Activated CD8-positive, alpha-beta memory T cell treated with anti-CD3 and anti-CD28 coated beads for 36 hours (primary cell): Measurements from ENCODE around the gene SPTBN1. TPM values are rescaled to one million over a fixed set of nuclear protein-coding genes. Genes with fewer than 3 reads are reported as not detected.

Experiments used
- CTCF ChIA-PET: fragments of 350-600 bp; sonication (Branson Sonifier 250); formaldehyde crosslinking; loops from one replicate; lab custom pipeline; 2021; ENCODE audit warnings: antibody characterized with exemption; lab: Charles Lee
- POLR2A ChIA-PET: fragments of 350-600 bp; sonication (Branson Sonifier 250); formaldehyde crosslinking; loops from one replicate; lab custom pipeline; 2021; ENCODE audit warnings: antibody characterized with exemption; lab: Charles Lee
- total RNA-seq, 2 experiments: library from RNA; stranded (reverse); gene quantifications; one replicate each; pipeline ENCODE4 v1.2.3, GENCODE V29; 2021

The SPTBN1 gene
- total RNA-seq, 2 experiments from 2014 or later, result 42.1 to 42.5 TPM

DNA sequence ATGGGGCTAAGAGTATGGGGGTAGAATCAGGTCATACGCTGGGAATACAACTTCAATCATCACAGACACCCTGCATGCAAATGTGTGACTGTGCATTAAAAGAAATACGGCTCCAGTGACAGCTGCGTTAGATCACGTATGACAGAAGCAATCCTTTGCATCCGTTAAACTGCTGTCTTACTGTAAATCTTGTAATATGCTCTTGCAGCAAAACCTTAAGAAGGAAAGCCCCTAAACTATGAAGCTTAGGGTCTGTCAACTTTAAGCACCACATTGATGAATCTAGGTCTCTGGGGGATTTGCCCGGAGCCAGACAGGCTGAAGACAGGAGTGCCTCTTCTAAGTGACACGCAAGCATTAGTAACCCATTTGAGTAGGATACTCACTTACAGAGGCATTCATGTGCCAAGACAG lies 182.7 kb downstream of the SPTBN1 start:
- ChIA-PET POLR2A (no interaction called here), CTCF (no interaction called here)

DNA sequence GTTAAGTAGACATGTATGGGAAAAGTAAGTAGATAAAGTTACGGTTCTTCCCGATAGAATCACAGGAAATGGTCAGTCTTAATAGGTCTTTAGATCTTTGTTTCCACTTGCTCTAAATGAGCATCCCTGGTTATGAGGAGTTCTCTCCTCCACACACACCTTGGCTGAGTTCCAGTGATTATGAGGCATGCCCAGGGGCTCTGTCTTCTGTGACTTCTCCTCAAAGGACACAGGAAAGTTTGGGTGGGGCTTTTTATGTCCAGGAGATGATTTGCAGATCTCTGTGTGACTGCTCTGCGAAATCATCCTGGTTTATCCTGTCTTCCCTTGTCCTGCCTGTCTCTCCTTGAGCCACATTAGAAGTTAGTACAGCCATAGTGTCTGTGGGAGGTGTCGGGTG lies 183.5 kb downstream of the SPTBN1 start:
- ChIA-PET CTCF (no interaction called here), POLR2A (no interaction called here)

DNA sequence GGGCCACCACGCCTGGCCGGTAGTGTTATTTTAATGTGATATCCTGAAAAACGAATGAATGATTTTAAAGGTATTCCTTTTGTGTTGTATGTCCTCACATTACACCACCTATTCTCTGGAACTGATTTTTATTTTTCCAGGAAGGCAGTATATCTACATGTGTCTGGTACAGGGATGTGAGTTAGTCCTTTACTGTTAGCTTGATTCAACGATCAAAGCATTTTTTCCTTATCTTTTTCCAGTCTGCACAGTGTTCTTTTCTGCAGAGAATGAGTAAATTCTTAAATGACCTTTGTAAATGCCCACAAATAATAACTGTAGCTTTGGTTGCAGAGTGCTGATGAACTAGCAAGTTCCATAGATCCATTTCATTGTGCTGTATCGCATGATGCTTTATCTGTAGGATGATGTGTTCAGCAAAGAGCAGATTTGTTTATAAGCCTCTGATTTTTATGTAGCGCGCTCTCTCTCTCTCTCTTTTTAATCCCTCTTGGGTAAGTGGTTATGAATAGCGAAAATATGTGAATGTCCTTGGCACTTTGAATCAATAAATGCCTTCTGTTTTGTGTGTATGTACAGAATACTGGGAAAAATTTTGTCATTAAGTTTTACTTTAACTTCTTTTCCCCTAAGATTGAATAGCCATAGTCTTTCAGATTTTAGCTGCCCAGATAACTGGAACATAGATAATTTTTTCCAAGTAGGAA lies 184.9 kb downstream of the SPTBN1 start:
- POLR2A ChIA-PET, result no interaction called here
- CTCF ChIA-PET, result no interaction called here

DNA sequence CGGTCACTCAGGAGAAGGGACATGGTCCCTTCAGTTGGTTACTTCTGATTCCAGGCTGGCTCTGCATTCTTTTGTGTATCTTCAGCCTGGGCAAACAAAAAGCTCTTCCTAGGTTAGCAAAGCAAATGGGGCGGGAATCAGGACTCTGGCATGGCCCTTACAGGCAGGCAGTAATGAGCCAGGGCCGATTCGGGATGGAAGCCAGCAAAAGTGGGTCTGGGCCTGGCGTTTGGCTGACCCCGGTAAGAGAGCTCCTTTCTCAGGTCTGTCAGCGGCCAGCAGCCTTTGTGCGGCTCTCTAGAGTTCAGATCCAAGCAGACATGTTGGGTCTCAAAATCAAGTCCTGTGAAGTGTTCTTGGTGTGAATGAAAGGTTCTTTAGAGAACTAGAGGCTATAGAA lies 185.9 kb downstream of the SPTBN1 start:
- ChIA-PET CTCF (interaction anchor here (0.6 kb wide), 1 partner anchor 27 kb away, joined by 4 read pairs; no protein-coding TSS in a partner anchor), POLR2A (no interaction called here)

DNA sequence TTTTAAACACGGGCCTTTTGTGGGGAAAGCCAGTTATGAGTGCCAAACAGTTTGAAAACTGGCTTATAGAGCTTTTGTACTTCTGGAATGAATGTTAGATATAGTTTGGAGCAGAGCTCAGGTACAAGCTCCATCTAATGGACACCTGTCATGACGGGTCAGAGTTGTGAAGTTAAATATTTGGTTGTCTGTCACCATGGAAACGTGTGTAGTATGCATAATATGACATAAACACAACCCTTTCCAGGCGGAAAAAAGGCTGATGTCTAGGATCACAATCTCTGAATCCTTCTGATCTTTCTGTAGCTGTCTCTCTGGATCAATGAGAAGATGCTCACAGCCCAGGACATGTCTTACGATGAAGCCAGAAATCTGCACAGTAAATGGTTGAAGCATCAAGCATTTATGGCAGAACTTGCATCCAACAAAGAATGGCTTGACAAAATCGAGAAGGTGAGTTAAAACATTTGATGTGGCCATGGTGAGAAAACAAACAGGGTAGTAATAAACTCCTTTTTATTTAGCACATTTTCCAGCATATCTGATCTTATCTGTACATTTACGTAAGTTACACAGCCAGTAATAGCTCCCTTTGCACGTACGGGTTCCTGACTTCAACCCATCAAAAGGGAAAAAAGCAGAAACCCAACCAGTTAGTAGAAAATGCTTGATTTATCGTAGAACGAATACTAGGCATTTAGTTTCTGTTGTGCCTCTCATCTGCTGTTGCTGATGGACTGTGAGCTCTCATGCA lies 186.7 kb downstream of the SPTBN1 start:
- POLR2A ChIA-PET, result no interaction called here
- CTCF ChIA-PET, result no interaction called here

DNA sequence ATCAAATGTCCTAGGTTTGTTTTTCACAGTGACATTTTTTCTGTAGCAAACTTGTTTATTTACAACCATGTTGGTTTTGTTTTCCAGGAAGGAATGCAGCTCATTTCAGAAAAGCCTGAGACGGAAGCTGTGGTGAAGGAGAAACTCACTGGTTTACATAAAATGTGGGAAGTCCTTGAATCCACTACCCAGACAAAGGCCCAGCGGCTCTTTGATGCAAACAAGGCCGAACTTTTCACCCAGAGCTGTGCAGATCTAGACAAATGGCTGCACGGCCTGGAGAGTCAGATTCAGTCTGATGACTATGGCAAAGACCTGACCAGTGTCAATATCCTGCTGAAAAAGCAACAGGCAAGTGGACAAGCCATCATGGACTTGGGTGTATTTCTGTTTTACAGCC lies 188.1 kb downstream of the SPTBN1 start:
- ChIA-PET POLR2A (no interaction called here), CTCF (no interaction called here)

DNA sequence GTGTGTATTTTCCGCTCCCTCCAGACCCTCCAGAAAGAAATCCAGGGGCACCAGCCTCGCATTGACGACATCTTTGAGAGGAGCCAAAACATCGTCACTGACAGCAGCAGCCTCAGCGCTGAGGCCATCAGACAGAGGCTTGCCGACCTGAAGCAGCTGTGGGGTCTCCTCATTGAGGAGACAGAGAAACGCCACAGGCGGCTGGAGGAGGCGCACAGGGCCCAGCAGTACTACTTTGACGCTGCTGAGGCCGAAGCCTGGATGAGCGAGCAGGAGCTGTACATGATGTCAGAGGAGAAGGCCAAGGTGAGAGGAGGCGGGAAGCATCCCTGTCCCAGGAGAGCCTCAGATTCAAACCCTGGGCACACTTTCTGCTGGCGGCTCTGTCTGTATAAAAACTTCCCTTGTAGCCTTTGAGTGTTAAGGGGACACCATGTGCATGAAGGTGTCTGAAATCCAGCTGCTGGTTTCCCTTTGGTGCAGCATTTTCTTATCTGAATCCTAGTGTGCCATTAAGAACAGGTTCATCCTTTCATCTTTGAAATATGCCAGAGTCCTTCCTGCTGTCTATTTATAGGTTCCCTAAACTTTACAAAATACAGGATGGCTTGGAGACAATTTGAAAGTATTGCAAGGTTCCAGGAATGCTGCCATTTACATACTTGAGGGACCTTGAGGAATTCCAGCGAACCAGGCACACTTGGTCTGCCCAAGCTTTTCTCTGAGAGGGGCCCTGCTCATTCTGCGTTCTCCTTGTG lies 190.2 kb downstream of the SPTBN1 start:
- ChIA-PET CTCF (no interaction called here), POLR2A (no interaction called here)

DNA sequence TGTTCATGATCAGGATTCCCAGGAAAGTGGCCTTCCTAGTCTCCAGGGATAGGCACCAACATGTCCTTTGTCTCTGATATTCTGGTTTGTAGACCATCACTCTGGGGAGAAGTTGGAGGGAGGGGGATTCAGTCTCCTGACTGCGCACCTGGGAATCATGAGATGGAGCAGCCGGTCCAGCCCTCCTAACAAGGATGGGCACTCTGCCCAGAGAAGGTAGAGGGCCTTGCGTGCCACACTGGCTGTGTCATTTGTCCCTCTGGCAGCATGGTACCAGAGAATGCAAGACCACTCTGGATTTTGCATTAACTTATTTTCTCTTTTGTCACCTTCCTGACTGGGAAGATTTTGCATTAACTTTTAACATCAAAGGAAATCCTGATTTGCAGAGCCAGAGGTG lies 192.1 kb downstream of the SPTBN1 start:
- POLR2A ChIA-PET, result no interaction called here
- CTCF ChIA-PET, result interaction anchor here (1.4 kb wide), 1 partner anchor 17 kb away, joined by 3 read pairs; no protein-coding TSS in a partner anchor

DNA sequence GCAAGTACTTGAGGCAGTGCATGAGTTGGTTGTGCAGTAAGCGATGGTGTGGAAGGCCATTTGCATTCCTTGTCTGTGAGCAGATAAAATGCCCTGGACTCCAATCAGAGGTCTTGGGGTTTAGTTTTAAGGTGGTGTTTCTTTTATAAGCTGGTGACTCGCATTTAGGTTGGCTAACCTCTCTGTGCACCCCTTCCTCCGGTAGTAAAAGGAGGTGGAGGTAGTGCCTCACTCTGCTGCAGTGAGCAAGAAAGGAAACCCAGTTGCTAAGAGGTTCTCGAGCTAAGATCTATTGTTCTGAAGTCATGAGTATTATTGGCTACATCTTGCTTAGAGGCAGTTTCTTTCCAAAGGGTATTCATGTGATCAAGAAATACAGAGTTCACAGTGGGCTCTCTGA lies 193.1 kb downstream of the SPTBN1 start:
- CTCF ChIA-PET, result interaction anchor here (0.7 to 1.4 kb wide), 2 partner anchors 16 to 55 kb away, joined by 3 read pairs; no protein-coding TSS in a partner anchor
- POLR2A ChIA-PET, result no interaction called here

DNA sequence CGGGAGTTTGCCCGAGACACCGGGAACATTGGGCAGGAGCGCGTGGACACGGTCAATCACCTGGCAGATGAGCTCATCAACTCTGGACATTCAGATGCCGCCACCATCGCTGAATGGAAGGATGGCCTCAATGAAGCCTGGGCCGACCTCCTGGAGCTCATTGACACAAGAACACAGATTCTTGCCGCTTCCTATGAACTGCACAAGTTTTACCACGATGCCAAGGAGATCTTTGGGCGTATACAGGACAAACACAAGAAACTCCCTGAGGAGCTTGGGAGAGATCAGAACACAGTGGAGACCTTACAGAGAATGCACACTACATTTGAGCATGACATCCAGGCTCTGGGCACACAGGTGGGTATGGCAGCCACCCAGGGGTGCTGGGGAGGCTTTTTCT lies 193.5 kb downstream of the SPTBN1 start:
- CTCF ChIA-PET, result interaction anchor here (1.4 kb wide), 1 partner anchor 16 kb away, joined by 3 read pairs; no protein-coding TSS in a partner anchor
- POLR2A ChIA-PET, result no interaction called here

DNA sequence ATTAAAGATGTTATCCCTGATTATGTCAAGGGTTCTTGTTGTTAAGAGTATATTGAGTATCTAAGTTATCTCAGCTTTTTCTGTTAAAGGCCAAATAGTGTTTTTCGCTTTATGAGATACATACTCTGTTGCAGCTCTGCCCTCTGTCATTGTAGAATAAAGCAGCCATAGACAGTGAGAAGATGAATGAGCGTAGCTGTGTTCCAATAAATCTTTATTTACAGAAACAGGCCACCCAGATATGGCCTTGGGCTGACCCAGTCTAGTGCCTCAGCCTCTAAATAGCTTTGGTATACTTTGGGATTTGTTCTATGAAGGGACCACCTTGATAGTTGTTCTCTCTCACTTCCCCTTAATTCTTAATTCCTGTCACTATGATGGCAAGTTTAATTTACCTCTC lies 194.5 kb downstream of the SPTBN1 start:
- POLR2A ChIA-PET, result no interaction called here
- CTCF ChIA-PET, result no interaction called here

DNA sequence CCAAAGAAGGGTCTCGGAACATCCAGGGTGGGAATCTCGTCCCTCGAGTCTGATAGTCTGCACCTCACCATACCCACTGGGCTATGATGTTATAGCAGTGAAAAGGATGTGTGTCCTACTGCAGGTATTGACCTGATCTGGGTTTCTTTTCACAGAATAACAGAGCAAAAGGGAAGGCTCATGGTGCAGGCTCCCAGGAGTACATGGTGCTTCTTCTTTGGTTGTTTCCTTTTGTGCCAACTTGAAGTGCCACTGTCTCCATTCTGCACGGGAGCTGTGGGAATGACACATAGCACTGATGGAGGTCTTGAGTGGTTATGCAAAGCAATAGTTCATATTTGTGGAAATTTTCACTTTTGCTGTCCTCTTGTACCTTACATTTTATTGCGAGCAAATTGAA lies 195.2 kb downstream of the SPTBN1 start:
- POLR2A ChIA-PET, result no interaction called here
- CTCF ChIA-PET, result no interaction called here

DNA sequence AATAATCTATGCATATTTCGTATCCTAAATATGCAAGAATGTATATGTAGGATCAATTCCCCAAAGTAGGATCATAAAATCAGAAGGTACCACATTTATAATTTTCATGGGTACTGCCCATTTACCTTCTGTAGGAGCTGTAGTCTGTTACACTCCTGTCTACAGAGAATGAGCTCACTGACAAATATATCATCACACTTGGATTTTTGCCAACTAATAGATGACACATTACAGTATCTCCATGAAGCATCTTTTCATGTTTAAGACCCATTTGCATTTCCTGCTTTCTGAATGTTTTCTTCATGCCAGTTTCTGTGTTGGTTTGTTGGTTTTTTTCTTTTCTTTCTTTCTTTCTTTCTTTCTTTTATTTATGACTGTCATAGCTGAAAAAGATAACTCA lies 196.4 kb downstream of the SPTBN1 start:
- ChIA-PET CTCF (no interaction called here), POLR2A (no interaction called here)

DNA sequence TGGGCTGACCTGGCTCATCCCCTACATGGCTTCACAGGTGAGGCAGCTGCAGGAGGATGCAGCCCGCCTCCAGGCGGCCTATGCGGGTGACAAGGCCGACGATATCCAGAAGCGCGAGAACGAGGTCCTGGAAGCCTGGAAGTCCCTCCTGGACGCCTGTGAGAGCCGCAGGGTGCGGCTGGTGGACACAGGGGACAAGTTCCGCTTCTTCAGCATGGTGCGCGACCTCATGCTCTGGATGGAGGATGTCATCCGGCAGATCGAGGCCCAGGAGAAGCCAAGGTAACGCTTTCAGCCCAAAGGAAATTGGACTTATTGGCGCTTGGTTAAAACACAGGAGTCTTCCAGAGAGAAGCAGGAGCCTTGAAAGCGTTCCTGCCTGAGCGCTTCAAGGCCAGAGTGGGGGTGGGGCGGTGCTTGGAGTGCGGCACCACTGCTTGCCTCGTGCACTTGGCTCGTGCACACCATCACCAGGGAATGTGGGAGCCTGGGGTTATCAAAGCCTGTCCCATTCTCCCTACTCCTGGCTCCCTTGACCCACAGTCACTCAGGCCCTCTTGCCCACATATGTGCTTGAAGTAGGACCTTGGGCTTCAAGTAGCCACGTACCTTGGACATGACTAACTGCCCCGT lies 197.6 kb downstream of the SPTBN1 start:
- ChIA-PET POLR2A (no interaction called here), CTCF (no interaction called here)

DNA sequence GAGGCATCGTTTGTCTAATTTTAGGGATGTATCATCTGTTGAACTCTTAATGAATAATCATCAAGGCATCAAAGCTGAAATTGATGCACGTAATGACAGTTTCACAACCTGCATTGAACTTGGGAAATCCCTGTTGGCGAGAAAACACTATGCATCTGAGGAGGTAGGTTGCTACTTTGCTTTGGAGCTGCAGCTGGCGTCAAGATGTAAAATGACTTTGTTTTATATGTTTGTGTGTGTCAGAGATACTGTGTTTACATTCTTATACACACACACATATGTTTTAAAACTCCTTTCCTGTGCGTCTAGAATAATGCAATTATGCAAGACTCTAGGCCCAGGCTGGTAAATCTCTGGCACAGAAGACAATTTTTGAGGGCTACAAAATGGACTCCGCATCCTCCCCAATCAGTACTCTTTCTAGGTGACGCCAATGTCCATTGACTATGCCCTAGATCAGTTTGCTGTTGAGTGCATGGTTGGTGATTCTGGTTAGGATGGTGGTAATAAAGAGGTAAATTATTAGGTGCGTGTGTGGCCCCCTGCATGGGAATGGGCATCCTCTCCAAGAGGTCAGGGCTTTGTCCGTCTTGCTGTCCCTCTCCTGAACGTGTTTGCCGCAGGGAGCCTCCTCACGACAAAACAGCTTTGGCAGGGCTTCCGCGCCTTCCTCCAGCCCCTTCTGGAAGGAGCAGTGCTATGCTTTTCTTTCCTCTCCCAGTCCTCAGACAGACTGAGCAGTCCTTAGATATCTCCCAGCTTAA lies 199.1 kb downstream of the SPTBN1 start:
- POLR2A ChIA-PET, result no interaction called here
- CTCF ChIA-PET, result interaction anchor here (0.9 to 2.1 kb wide), 2 partner anchors 49 to 50 kb away, joined by 3 to 10 read pairs; no protein-coding TSS in a partner anchor

DNA sequence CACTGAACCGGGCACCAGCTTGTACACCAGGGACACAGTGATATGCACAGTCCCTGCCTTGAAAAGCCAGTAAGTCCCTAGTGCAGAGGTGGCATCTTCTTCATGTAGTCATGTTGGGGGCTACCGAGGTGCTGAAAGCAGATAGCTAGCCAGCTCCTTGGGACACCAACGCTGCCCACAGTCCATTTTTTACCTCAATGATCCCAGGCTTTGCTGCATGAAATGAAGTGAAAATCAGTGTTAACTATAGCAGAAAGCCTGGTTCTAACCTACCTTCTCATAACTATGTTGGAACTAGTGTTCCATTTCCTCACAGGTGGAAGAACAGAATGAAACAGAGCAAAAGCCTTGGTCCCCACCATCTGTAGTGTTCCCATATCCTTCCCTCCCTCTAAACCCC lies 200.7 kb downstream of the SPTBN1 start:
- ChIA-PET POLR2A (interaction anchor here (0.6 kb wide), 1 partner anchor 48 kb away, joined by 11 read pairs; no protein-coding TSS in a partner anchor), CTCF (interaction anchor here (0.9 to 2.4 kb wide), 7 partner anchors 23 to 182 kb away, joined by 3 to 14 read pairs (median 7); no protein-coding TSS in a partner anchor)

DNA sequence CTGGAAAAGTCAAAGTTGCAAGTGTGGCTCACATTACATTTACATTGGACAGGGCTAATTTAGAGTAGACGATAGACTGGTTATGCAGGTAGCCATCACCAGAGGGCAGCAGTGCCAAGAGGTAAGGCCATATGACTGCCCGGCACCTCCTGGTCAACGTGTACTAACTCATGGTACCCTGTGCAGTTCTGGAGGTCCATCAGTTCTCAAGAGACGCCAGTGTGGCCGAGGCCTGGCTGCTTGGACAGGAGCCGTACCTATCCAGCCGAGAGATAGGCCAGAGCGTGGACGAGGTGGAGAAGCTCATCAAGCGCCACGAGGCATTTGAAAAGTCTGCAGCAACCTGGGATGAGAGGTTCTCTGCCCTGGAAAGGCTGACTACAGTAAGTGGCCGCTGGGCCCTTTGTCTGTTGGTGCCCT lies 201.5 kb downstream of the SPTBN1 start:
- ChIA-PET CTCF (interaction anchor here (0.7 to 2.4 kb wide), 6 partner anchors 9 to 135 kb away, joined by 3 to 19 read pairs (median 9); no protein-coding TSS in a partner anchor), POLR2A (no interaction called here)

DNA sequence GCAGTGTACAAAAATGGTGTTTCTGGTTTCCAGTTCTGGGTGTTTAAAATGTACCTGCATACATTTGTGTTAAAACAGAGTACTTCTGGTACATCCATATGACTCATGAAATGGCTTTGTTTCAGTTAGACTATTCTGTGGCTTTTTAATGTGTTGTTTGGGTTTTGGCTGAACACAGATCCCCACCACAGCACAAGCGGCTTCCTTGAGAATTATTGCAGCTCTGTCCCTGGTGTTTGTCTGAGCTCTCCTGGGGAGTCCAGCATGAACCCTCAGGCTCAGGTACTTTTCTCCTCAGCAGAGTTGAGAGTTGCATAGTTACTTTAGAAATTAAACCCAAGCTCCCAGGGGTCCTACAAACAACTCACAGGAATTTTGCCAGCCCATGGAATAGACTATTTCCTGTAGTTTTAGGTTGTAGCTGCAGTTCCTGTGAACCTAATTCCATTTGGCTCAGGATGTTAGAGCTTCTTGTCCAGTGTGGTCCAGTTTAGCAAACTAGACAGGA lies 202.5 kb downstream of the SPTBN1 start:
- ChIA-PET CTCF (interaction anchor here (0.9 to 2.4 kb wide), 6 partner anchors 8 to 179 kb away, joined by 3 to 19 read pairs (median 9); no protein-coding TSS in a partner anchor), POLR2A (no interaction called here)
